CD4-positive, CD25-positive, alpha-beta regulatory T cell (primary cell): ENCODE results near the gene ADCY7. TPM values are rescaled to one million over a fixed set of nuclear protein-coding genes. Genes with fewer than 3 reads are reported as not detected.
A peak's percentile ranks its signal among the peaks of the same experiment; 100 is the strongest.

Experiments
- ATAC-seq, 2 donors: fragments of 150-1000 bp; cut with Tn5 transposase; one replicate each; pipeline ENCODE4 v1.10.0; 2021; ENCODE audit warnings: low read depth in 2 of 2, moderate number of reproducible peaks in 2 of 2, moderate library complexity in 1 of 2
- DNase-seq, 3 donors: peaks; one replicate each; pipeline versions ENCODE4 v3.0.0 to v3.0.0-alpha.2; 2012 to 2022; ENCODE audit warnings: mixed read lengths in 1 of 3
- H3K27ac ChIP-seq: one replicate; pipeline ENCODE4 v1.7.0; 2013; ENCODE audit warnings: mild to moderate bottlenecking, low read length; ENCODE audit not compliant: insufficient read depth, poor library complexity, severe bottlenecking
- H3K27me3 ChIP-seq: one replicate; pipeline ENCODE4 v1.7.0; 2013; ENCODE audit warnings: low read length; ENCODE audit not compliant: control insufficient read depth, insufficient read depth
- H3K36me3 ChIP-seq: one replicate; pipeline ENCODE4 v1.7.0; 2013; ENCODE audit warnings: mild to moderate bottlenecking, low read length, moderate library complexity; ENCODE audit not compliant: control insufficient read depth, insufficient read depth
- H3K4me1 ChIP-seq: 2 replicates; pipeline ENCODE4 v1.7.0; 2013; ENCODE audit warnings: mild to moderate bottlenecking, low read length; ENCODE audit not compliant: insufficient read depth, control insufficient read depth, poor library complexity, severe bottlenecking
- H3K4me3 ChIP-seq: one replicate; pipeline ENCODE4 v1.7.0; 2013; ENCODE audit warnings: low read depth, mild to moderate bottlenecking, low read length, moderate library complexity
- H3K9me3 ChIP-seq, 2 experiments: 1 replicate in 1 of 2; 2 replicates in 1 of 2; pipeline ENCODE4 v1.7.0; 2013; ENCODE audit warnings: low read length in 2 of 2, mild to moderate bottlenecking in 1 of 2, moderate library complexity in 1 of 2; ENCODE audit not compliant: control insufficient read depth in 2 of 2
- H3K27ac Mint-ChIP-seq, 3 donors: one replicate each; pipeline ENCODE4 v1.8.0; 2020 to 2022; ENCODE audit warnings: mild to moderate bottlenecking in 3 of 3, mixed read lengths in 3 of 3, moderate library complexity in 2 of 3
- H3K27me3 Mint-ChIP-seq: one replicate; pipeline ENCODE4 v1.8.0; 2022; ENCODE audit warnings: mild to moderate bottlenecking, mixed read lengths
- H3K36me3 Mint-ChIP-seq: one replicate; pipeline ENCODE4 v1.8.0; 2020; ENCODE audit warnings: mixed read lengths
- H3K4me1 Mint-ChIP-seq, 4 donors: one replicate each; pipeline ENCODE4 v1.8.0; 2020 to 2022; ENCODE audit warnings: mixed read lengths in 4 of 4, mild to moderate bottlenecking in 1 of 4
- H3K4me3 Mint-ChIP-seq, 4 donors: one replicate each; pipeline ENCODE4 v1.8.0; 2020 to 2022; ENCODE audit warnings: mild to moderate bottlenecking in 4 of 4, mixed read lengths in 4 of 4, moderate library complexity in 3 of 4
- H3K9me3 Mint-ChIP-seq, 7 donors: one replicate each; pipeline ENCODE4 v1.8.0; 2020 to 2022; ENCODE audit warnings: mixed read lengths in 7 of 7, mild to moderate bottlenecking in 3 of 7, moderate library complexity in 2 of 7
- polyA plus RNA-seq, 4 donors: library from polyadenylated mRNA; unstranded; fragments of 300-500 nt; fragmentation: Illumina TruSeq; gene quantifications; one replicate each; pipeline ENCODE4 v1.2.3, GENCODE V29; 2021
- total RNA-seq: library from RNA; stranded (reverse); gene quantifications from one replicate; pipeline ENCODE4 v1.2.3, GENCODE V29; 2022

Gene ADCY7
- total and polyA plus RNA-seq, 5 donors from 2014 or later = 33.1 to 233 (median 50.2) TPM

DNA sequence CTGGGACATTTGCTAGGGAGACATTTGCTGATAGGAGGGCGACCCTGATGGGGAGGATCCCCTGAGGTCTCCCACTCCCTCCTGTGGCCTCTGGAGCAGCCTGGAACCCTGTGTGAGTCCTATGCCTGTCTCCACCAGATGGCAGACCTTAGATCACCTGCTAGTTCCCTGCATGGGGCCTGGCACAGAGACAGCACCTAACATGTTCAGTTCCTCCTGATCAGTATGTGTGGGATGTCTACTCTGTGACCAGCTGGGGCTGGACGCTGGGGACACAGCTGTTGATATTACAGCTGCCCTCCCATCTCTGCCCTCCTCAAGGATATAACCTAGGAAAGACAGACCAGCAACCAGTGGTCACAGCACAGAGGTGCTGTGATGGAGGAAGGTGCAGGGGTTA, 1.1 kb upstream of the ADCY7 start:
- Mint-ChIP-seq H3K4me3 (peak overlapping the region; percentile 87 to 98 (median 96)), H3K27me3 (no peaks in the 10 kb centered on the region), H3K27ac (peak overlapping the region; percentile 87 to 96 (median 95)), H3K9me3 (peaks cover 0 to 2% (median 0%) of the 10 kb centered on the region in 7 donors), H3K36me3 (peaks cover 10% of the 10 kb centered on the region), H3K4me1 (peaks cover 17 to 57% (median 33%) of the 10 kb centered on the region in 4 donors)
- H3K4me1 ChIP-seq = peaks cover 57% of the 10 kb centered on the region
- H3K36me3 ChIP-seq = no peaks in the 10 kb centered on the region
- H3K27me3 ChIP-seq = no peaks in the 10 kb centered on the region
- H3K9me3 ChIP-seq = no peaks in the 10 kb centered on the region
- DNase-seq = peak; percentile 26 to 75 (median 58)
- H3K27ac ChIP-seq = no peak overlapping the region
- peak; percentile 36 to 40 for ATAC-seq
- H3K4me3 ChIP-seq = peak overlapping the region; percentile 61

DNA sequence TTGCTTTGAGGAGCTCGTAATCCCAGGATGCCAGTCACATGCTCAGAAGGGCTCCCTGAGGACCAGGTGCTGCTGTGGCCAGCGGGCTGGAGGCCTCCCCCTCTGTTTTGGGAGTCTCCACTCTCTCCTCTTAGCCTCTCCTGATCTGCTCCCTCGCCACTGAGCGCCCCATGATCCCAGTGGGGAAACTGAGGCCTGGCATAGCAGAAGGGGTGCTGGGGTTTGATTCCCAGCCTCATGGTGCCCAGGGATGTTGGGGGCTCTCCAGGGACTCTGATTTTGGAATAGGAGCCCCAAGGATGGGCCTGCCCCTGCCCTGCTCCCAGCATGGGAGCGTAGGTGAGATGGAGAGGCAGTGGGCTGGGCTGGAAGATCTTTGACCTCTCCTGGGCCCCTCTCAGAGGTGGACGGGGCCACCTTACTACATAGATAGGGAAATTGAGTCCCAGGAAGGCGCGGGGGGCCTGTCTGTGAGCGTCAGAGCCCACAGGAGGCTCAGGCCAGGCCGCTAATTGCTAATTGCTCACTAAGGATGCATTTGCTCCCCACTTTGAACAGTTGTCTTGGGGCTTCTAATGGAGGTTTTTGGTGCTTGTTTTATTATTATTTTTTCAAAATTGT, 525 bp upstream of the ADCY7 start:
- H3K9me3 ChIP-seq = no peaks in the 10 kb centered on the region
- H3K27ac ChIP-seq = peak overlapping the region; percentile 87
- H3K27me3 ChIP-seq = no peaks in the 10 kb centered on the region
- peaks cover 63% of the 10 kb centered on the region for H3K4me1 ChIP-seq
- H3K27ac Mint-ChIP-seq = peak overlapping the region; percentile 87 to 97 (median 95)
- DNase-seq (no peak), ATAC-seq (no peak)
- H3K27me3 Mint-ChIP-seq = no peaks in the 10 kb centered on the region
- H3K36me3 Mint-ChIP-seq = peaks cover 10% of the 10 kb centered on the region
- H3K36me3 ChIP-seq = no peaks in the 10 kb centered on the region
- peak overlapping the region; percentile 61 for H3K4me3 ChIP-seq
- peak overlapping the region; percentile 95 to 98 (median 98) for H3K4me3 Mint-ChIP-seq
- peaks cover 17 to 63% (median 38%) of the 10 kb centered on the region in 4 donors for H3K4me1 Mint-ChIP-seq
- no peaks in the 10 kb centered on the region for H3K9me3 Mint-ChIP-seq

DNA sequence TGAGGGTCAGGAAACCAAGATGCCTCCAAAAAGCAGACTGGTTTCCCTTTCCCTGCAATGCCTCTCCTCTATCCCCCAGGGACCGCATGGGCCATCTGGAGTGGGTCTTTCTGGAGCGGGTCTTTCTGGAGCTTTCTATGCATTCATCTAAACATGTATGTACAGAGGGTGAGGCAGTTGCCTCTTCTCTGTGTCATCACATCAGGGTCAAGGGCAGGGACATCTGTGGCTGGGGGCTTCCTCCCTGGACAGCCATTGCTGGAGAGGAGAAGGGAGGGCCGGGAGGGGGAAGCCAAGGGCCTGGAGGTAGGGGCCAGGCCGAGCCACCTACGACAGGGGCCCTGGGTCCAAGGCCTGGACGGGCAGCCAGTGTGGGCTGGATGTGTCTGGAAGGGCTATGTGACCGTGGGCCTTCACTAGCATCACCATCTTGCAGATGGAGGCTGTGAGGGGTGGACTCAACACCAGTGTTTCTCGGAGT, 840 bp downstream of the ADCY7 start:
- Histone ChIP-seq H3K27me3 (no peaks in the 10 kb centered on the region), H3K27ac (peak overlapping the region; percentile 87), H3K4me1 (peaks cover 76% of the 10 kb centered on the region), H3K36me3 (no peaks in the 10 kb centered on the region), H3K9me3 (no peaks in the 10 kb centered on the region), H3K4me3 (peak overlapping the region; percentile 98)
- H3K27me3 Mint-ChIP-seq = no peaks in the 10 kb centered on the region
- peak overlapping the region; percentile 95 to 98 (median 98) for H3K4me3 Mint-ChIP-seq
- peak in 1 of 3 donors; percentile 18 for DNase-seq
- no peak for ATAC-seq
- peaks cover 14% of the 10 kb centered on the region for H3K36me3 Mint-ChIP-seq
- H3K27ac Mint-ChIP-seq = peak overlapping the region; percentile 87 to 97 (median 95)
- H3K4me1 Mint-ChIP-seq = peaks cover 17 to 76% (median 45%) of the 10 kb centered on the region in 4 donors
- no peaks in the 10 kb centered on the region for H3K9me3 Mint-ChIP-seq

DNA sequence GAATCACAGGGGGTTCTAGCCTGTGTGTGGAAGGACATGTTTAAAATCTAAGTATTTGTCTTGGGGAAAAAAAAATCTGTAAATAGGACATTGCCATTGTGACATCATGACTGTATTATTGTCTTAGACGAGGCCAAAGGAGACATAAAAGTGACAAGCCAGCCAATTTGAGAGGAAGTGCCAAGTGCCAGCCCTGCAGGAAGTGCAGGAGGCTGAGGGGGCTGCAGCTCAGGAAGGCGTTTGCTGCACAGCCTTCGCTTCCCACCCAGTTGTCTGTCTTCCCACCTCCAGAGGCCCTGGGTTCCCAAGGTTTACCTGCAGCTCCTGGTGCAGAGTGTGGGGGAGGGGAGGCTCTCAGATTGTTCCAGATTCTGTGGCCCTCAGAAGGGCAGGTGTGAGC, 1.3 kb downstream of the ADCY7 start:
- ATAC-seq = peak in 1 of 2 donors; percentile 17
- H3K27ac Mint-ChIP-seq = peak overlapping the region; percentile 87 to 97 (median 95)

DNA sequence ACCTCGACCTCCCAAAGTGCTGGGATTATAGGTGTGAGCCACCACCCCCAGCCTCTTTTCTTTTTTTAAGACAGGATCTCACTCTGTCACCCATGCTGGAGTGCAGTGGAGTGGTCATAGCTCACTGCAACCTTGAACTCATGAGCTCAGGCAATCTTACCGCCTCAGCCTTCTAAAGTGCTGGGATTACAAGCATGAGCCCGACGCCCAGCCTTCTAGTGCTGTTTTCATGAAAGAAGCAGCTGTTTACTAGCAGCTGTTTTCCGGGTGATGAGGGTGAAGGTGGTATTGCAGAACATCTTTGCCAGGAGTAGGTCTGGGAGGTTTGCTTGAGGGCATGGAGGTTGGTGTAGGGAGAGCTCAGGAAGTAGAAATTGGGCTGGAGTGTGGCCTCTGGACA, 2.0 kb downstream of the ADCY7 start:
- H3K4me3 ChIP-seq = peak overlapping the region; percentile 98
- Mint-ChIP-seq H3K36me3 (peaks cover 23% of the 10 kb centered on the region), H3K27ac (peak overlapping the region; percentile 87 to 100 (median 93)), H3K4me1 (peaks cover 17 to 88% (median 55%) of the 10 kb centered on the region in 4 donors), H3K9me3 (no peaks in the 10 kb centered on the region), H3K27me3 (no peaks in the 10 kb centered on the region), H3K4me3 (peak overlapping the region; percentile 91 to 98 (median 96))
- ATAC-seq (no peak), DNase-seq (peak in 1 of 3 donors; percentile 46)
- no peaks in the 10 kb centered on the region for H3K9me3 ChIP-seq
- peaks cover 88% of the 10 kb centered on the region for H3K4me1 ChIP-seq
- H3K36me3 ChIP-seq = no peaks in the 10 kb centered on the region
- H3K27ac ChIP-seq = peak overlapping the region; percentile 87
- H3K27me3 ChIP-seq = no peaks in the 10 kb centered on the region

More for the DNA sequence above, 1.3 kb downstream of the ADCY7 start:
- no peaks in the 10 kb centered on the region for H3K9me3 ChIP-seq
- no peaks in the 10 kb centered on the region for H3K27me3 Mint-ChIP-seq
- peaks cover 81% of the 10 kb centered on the region for H3K4me1 ChIP-seq
- peaks cover 19% of the 10 kb centered on the region for H3K36me3 Mint-ChIP-seq
- H3K4me3 Mint-ChIP-seq = peak overlapping the region; percentile 95 to 98 (median 98)
- H3K4me3 ChIP-seq = peak overlapping the region; percentile 98
- no peaks in the 10 kb centered on the region for H3K27me3 ChIP-seq
- DNase-seq = peak; percentile 18 to 76 (median 36)
- peak overlapping the region; percentile 87 for H3K27ac ChIP-seq
- H3K9me3 Mint-ChIP-seq = no peaks in the 10 kb centered on the region
- H3K36me3 ChIP-seq = no peaks in the 10 kb centered on the region
- H3K4me1 Mint-ChIP-seq = peaks cover 17 to 81% (median 50%) of the 10 kb centered on the region in 4 donors

DNA sequence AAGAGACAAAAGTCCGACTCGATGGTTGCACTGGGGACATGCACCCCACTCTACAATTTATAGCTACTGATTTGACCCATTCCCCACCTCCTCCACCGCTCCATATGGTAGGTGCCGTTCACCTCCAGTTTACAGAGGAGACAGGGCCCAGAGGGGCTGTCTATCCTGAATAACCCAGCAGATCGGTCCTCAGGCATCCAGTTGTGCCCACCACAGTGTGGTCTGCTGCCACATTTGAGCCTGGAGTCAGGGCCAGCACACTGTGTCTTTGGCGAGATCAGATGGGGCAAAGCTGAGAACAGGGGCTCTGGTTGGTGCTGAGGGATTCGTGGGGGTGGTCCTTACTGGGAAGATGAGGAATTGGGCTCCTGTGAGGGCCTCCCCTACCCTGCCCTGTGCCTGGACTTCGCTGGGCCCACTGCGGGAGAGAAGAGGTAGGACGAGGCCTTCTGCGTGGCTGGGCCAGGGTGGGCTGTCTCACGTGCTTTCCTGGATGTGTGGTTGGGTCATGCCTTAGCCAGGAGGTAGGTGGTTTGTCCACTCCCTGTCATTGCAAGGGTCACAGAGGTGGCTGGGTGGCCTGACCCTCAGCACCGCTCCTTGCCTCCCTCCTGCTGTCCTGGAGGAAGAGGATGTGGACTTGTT, 2.8 kb downstream of the ADCY7 start:
- no peaks in the 10 kb centered on the region for H3K36me3 ChIP-seq
- Mint-ChIP-seq H3K4me3 (peak overlapping the region; percentile 91 to 98 (median 96)), H3K9me3 (no peaks in the 10 kb centered on the region), H3K27me3 (no peaks in the 10 kb centered on the region), H3K4me1 (peaks cover 16 to 91% (median 59%) of the 10 kb centered on the region in 4 donors), H3K27ac (peak overlapping the region; percentile 87 to 100 (median 99)), H3K36me3 (peaks cover 24% of the 10 kb centered on the region)
- H3K27me3 ChIP-seq = no peaks in the 10 kb centered on the region
- H3K4me3 ChIP-seq = peak overlapping the region; percentile 30
- no peak for DNase-seq
- ATAC-seq = no peak
- peaks cover 96% of the 10 kb centered on the region for H3K4me1 ChIP-seq
- H3K9me3 ChIP-seq = no peaks in the 10 kb centered on the region
- peak overlapping the region; percentile 87 for H3K27ac ChIP-seq

DNA sequence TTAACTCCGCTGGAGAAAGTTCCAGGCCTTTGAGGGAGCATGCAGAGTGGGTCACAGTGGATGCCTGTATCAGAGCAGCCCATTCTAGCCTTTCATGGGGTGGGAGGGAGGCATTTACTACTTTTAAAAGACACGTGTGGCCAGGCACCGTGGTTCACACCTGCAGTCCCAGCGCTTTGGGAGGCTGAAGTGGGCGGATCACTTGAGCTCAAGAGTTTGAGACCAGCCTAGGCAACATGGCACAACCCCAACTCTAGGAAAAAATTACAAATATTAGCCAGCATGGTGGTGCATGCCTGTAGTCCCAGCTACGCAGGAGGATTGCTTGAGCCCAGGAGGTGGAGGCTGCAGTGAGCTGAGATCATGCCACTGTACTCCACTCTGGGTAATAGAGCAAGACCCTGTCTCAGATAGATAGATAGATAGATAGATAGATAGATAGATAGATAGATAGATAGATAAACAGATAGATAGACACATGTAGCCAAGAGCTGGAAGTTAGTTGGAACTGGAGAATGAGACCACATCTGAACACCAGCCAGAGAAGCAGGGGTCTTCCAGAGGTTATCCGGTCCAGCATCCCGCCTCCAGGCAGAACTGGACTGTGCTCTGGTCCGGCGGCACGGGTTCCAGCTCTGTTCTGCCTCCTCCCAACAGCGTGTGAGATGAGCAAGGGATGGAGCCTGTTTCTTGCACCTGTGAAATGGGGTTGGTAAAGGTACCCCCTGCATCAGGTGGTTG, 3.6 kb downstream of the ADCY7 start:
- no peak for DNase-seq
- Mint-ChIP-seq H3K27me3 (no peaks in the 10 kb centered on the region), H3K4me1 (peaks cover 11 to 92% (median 56%) of the 10 kb centered on the region in 4 donors), H3K9me3 (no peaks in the 10 kb centered on the region), H3K27ac (peak overlapping the region; percentile 40 to 99 (median 86)), H3K4me3 (peak overlapping the region; percentile 91 to 98 (median 96)), H3K36me3 (peaks cover 24% of the 10 kb centered on the region)
- peak overlapping the region; percentile 30 for H3K4me3 ChIP-seq
- H3K27ac ChIP-seq = peak overlapping the region; percentile 87
- H3K9me3 ChIP-seq = no peaks in the 10 kb centered on the region
- no peak for ATAC-seq
- no peaks in the 10 kb centered on the region for H3K36me3 ChIP-seq
- no peaks in the 10 kb centered on the region for H3K27me3 ChIP-seq
- H3K4me1 ChIP-seq = peaks cover 98% of the 10 kb centered on the region
